ENCODE measurements around the gene RAD51B.

RAD51B gene

DNA sequence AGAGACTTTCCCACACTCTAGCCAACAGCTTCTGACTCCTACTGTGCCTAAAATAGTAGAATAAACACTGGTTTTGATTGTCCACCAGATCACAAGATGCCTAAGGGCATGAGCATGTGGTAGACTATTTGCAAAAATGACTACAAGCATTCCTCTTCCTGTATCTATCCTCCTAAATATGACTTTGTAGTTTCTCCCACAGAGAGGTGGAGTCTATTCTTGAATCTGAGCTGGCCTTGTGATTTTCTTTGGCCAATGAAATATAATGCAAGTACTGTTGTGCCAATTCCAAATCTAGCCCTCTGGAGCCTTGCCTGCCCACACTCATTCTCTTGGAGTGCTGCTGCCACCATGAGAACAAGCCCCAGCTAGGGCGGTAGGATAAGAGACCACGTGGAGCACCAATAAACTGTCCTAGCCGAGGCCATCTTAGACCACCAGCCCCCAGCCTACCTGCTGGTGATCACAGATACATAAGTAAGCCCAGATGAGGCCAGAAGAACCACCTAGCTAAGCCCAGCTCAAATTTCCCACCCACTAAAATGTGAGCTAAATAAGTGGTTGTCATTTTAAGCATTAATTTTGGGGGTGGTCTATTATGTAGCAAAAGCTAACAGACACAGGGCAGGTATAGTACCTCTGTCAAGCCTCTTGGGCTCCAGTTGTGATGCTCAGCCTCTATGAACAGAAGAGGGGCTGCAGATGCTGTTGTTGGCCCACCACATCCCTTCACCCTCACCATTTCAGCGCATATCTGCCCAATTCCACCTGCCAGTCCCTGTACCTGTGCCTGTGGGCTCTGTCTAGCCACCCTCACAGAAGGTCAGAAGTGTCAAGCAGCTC lies 955.4 kb downstream of the RAD51B start:
- H3K4me3 ChIP-seq (replicated peaks; ENCODE audit: low read depth, low read length) = no peak overlapping the region
- DNase-seq (ENCODE audit: low read depth) = no peak
- no peak for TF ChIP-seq CTCF (IDR thresholded peaks at IDR 0.05; ENCODE audit: low read length, missing control alignments)

GRCh38 chr14:68775614-68776126 lies 956.1 kb downstream of the RAD51B start:
- no peak for DNase-seq (ENCODE audit: low read depth)
- no peak overlapping the region for H3K4me3 ChIP-seq (replicated peaks; ENCODE audit: low read depth, low read length)
- TF ChIP-seq CTCF (IDR thresholded peaks at IDR 0.05; ENCODE audit: low read length, missing control alignments) = no peak

- DNase-seq (ENCODE audit: low read depth) = no peak
- H3K4me3 ChIP-seq (replicated peaks; ENCODE audit: low read depth, low read length) = no peak overlapping the region
- no peak for TF ChIP-seq CTCF (IDR thresholded peaks at IDR 0.05; ENCODE audit: low read length, missing control alignments)
These were observed 958.1 kb downstream of the RAD51B start for GRCh38 chr14:68777644-68778043.
